ENCODE data around the gene DYNLT3. TPM values are rescaled to one million over a fixed set of nuclear protein-coding genes. Genes with fewer than 3 reads are reported as not detected.

DYNLT3 gene
- total and polyA plus RNA-seq, 2 of the 13 experiments (the other 11 are each of a cell fraction or from before 2014, with no cell fraction given), result 5.4 to 6.1 TPM

DNA sequence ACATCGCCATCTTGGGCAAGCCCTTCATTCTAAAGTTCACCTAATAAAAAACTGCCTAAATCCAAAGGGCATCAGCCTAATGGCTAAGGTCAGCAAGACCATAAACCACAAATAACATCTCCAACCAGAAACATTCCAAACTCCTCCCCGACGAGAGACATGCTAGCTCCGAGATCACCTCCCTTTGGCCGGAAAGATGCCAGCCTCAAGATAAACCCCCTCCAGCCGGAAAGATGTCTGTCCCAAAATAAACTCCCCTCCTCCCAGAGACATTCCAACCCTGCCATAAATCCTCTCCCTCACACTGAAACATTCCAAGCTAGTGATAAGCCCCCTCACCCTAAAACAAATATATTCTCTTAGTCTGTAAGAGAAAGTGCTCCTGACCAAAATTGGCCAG is 13.3 kb upstream of the DYNLT3 start:
- DNase-seq (ENCODE audit: low spot score) (no peak), ATAC-seq (no peak), FAIRE-seq (no peak)
- Histone ChIP-seq H4K20me1 (ENCODE audit: insufficient read depth, low read length) (no peaks in the 10 kb centered on the region), H3K4me3 (replicated peaks in 1 of 3; ENCODE audit: insufficient read depth in 1 of 3, low read depth in 2 of 3, low read length in 3 of 3) (no peak overlapping the region), H3K36me3 (replicated peaks in 1 of 2; ENCODE audit: control insufficient read depth in 1 of 2, insufficient read depth in 2 of 2, low read length in 2 of 2) (no peaks in the 10 kb centered on the region), H3K9me3 (ENCODE audit: low read length) (no peaks in the 10 kb centered on the region), H3K27ac (ENCODE audit: extremely low read length, insufficient read depth, low read length) (no peak overlapping the region), H3K4me2 (ENCODE audit: low read depth, low read length) (no peak overlapping the region), H2AFZ (ENCODE audit: low read length) (no peak overlapping the region), H3K79me2 (ENCODE audit: insufficient read depth, low read length) (no peaks in the 10 kb centered on the region), H3K27me3 (ENCODE audit: control insufficient read depth in 1 of 2, insufficient read depth in 2 of 2, low read length in 2 of 2) (no peaks in the 10 kb centered on the region), H3K9ac (ENCODE audit: insufficient read depth, low read depth, low read length) (no peak overlapping the region), H3K4me1 (ENCODE audit: insufficient read depth, low read length) (no peaks in the 10 kb centered on the region)
- 64% methylated on average over 1 of the region's 6 CpGs for WGBS (ENCODE audit: low lambda C conversion rate)
- no TSS peak for BruUV-seq (replicated peaks)
- in situ Hi-C loops (cut with HindIII; ENCODE audit: extremely low pct_ligation_motif_present, low pct_unique_long_range_greater_than_20kb), result no loop called here
- TF ChIP-seq ZNF33A (CRISPR knock-in tag; IDR thresholded peaks at IDR 0.05; ENCODE audit: borderline replicate concordance) (no peak), BORCS8-MEF2B (CRISPR knock-in tag; IDR thresholded peaks at IDR 0.05) (no peak), ZNF225 (CRISPR knock-in tag; IDR thresholded peaks at IDR 0.05) (no peak), ZNF652 (CRISPR knock-in tag; IDR thresholded peaks at IDR 0.05; ENCODE audit: borderline replicate concordance, low read depth) (no peak), ZNF614 (CRISPR knock-in tag; IDR thresholded peaks at IDR 0.05; ENCODE audit: borderline replicate concordance) (no peak), ZNF34 (CRISPR knock-in tag; IDR thresholded peaks at IDR 0.05; ENCODE audit: borderline replicate concordance) (no peak), ZFP82 (CRISPR knock-in tag; IDR thresholded peaks at IDR 0.05; ENCODE audit: borderline replicate concordance) (no peak), ZNF766 (CRISPR knock-in tag; IDR thresholded peaks at IDR 0.05; ENCODE audit: borderline replicate concordance) (no peak), MYC (CRISPR knock-in tag; IDR thresholded peaks at IDR 0.05; ENCODE audit: borderline replicate concordance) (no peak), ZNF512B (CRISPR knock-in tag; IDR thresholded peaks at IDR 0.05; ENCODE audit: borderline replicate concordance) (no peak), ZFP37 (CRISPR knock-in tag; IDR thresholded peaks at IDR 0.05; ENCODE audit: borderline replicate concordance) (no peak), RORA (CRISPR knock-in tag; IDR thresholded peaks at IDR 0.05) (no peak), CREB1 (IDR thresholded peaks at IDR 0.05) (no peak), CREB1 (CRISPR knock-in tag; IDR thresholded peaks at IDR 0.05) (no peak), NR3C1 (CRISPR knock-in tag; IDR thresholded peaks at IDR 0.05) (no peak), MIER3 (CRISPR knock-in tag; IDR thresholded peaks at IDR 0.05; ENCODE audit: borderline replicate concordance) (no peak), ZNF20 (CRISPR knock-in tag; IDR thresholded peaks at IDR 0.05) (no peak), ZNF839 (CRISPR knock-in tag; IDR thresholded peaks at IDR 0.05; ENCODE audit: borderline replicate concordance) (no peak), ESRRA (CRISPR knock-in tag; IDR thresholded peaks at IDR 0.05; ENCODE audit: low read depth) (no peak), ZNF160 (CRISPR knock-in tag; IDR thresholded peaks at IDR 0.05) (no peak)
- CTCF ChIA-PET (ENCODE audit: low intra/inter-chr PET ratio, low total read pairs), result no interaction called here
- POLR2A ChIA-PET, result no interaction called here
- intact Hi-C loops (cut with micrococcal nuclease; ENCODE audit: unreplicated experiment), result no loop called here

All from HepG2 (cell line).